Pancreas (tissue), 10 donors: ENCODE results near the gene ARID3A. TPM values are rescaled to one million over a fixed set of nuclear protein-coding genes. Genes with fewer than 3 reads are reported as not detected.
A peak's percentile ranks its signal among the peaks of the same experiment; 100 is the strongest.
"Not testable (repeated sequence)": the region's sequence is repeated elsewhere in the genome, so short reads cannot be mapped to it uniquely, and the experiment has no call there.

Source experiments
- ATAC-seq, 4 donors: fragments of 200-7000 bp; cut with Tn5 transposase; one replicate each; pipeline versions ENCODE4 v1.8.0 to v1.9.1; 2020; ENCODE audit warnings: mild to moderate bottlenecking in 4 of 4, moderate library complexity in 4 of 4
- DNase-seq, 6 donors: peaks; one replicate each; pipeline ENCODE4 v3.0.0-alpha.2; 2020
- FAIRE-seq: peaks from 2 replicates; lab custom pipeline; 2012; peaks lifted over from hg19 to GRCh38; lab: Jason Lieb, UNC
- H3K27ac ChIP-seq, 4 donors: fragments of 200-600 bp; sonication (generic); 1 replicate in 3 of 4; 2 replicates in 1 of 4; pipeline versions ENCODE4 v1.5.0 to v1.8.0; 2020
- H3K27me3 ChIP-seq, 4 donors: fragments of 200-600 bp; one replicate each; pipeline ENCODE4 v1.8.0; 2021
- H3K36me3 ChIP-seq, 3 donors: fragments of 200-600 bp; sonication (generic) in 1 of 3; one replicate each; pipeline versions ENCODE4 v1.5.0 to v1.8.0; 2020 to 2021
- H3K4me1 ChIP-seq, 3 donors: fragments of 200-600 bp; one replicate each; pipeline ENCODE4 v1.8.0; 2021
- H3K4me3 ChIP-seq, 4 donors: fragments of 200-600 bp; sonication (generic) in 2 of 4; one replicate each; pipeline versions ENCODE4 v1.5.0 to v1.8.0; 2020 to 2021
- H3K9me3 ChIP-seq, 4 donors: fragments of 200-600 bp; one replicate each; pipeline ENCODE4 v1.8.0; 2021
- CTCF ChIP-seq, 4 donors: fragments of 200-600 bp; sonication (generic) in 3 of 4; IDR thresholded peaks; one replicate each; pipeline versions ENCODE4 v1.5.0 to v1.8.0; 2021; ENCODE audit warnings: antibody characterized with exemption in 4 of 4
- WGBS, 2 donors: extraction: QIAGEN DNeasy Blood & Tissue Kit; methylation state at CpG; one replicate each; pipeline ENCODE4 v1.1.7; 2013; 5-methylcytosine and 5-hydroxymethylcytosine counted together
- intact Hi-C, 3 donors: fragments of 100-400 bp; cut with DNase I; formaldehyde crosslinking; loops; one replicate each; pipeline versions ENCODE4 v1.11.1 to v1.14.2; 2022
- polyA plus RNA-seq, 2 donors: library from polyadenylated mRNA; stranded (reverse); fragments of 200-250 nt; gene quantifications; one replicate each; pipeline ENCODE4 v1.2.3, GENCODE V29; 2013
- total RNA-seq, 6 donors: library from RNA; stranded (reverse); fragmentation: NEBNext Ultra II Directional in 4 of 6; extraction: Animal tissue kit (Norgen Biotek cat#: 25700) in 4 of 6; gene quantifications; one replicate each; pipeline versions ENCODE4 v1.2.1 to v1.2.4, GENCODE V29; 2021 to 2023
- donor health status: healthy with polysubstance abuse.
- donor health status: DM: no; HTN: no; CAD: no; lungs with moderate emphysema.
- donor health status: DM: no; HTN: no; CAD: no.
- donor health status: control.
- donor health status: control.
- donor health status: Bipolar disorder and iron deficiency.
- donor health status: DM: yes; HTN: yes; CAD: no.
- donor health status: DM: no; HTN: no; CAD: no.
- donor health status: DM: no; HTN: no; CAD: no.
- donor health status: DM: yes; HTN: yes; CAD: no.

ARID3A gene
- total and polyA plus RNA-seq, 8 donors: 4.6 to 8.5 (median 7.1) TPM

- peak in 2 of 6 donors; percentile 42 to 78 for DNase-seq
- H3K36me3 ChIP-seq: peaks cover 0 to 2% (median 0%) of the 10 kb centered on the region in 3 donors
- H3K4me3 ChIP-seq: peak overlapping the region in 3 of 4 donors; percentile 76 to 81 (median 81)
- H3K4me1 ChIP-seq: peaks cover 26 to 40% (median 34%) of the 10 kb centered on the region in 3 donors
- no peak for TF ChIP-seq CTCF (IDR thresholded peaks at IDR 0.05)
- no peaks in the 10 kb centered on the region for H3K27me3 ChIP-seq
- intact Hi-C loops: no loop called here
- no peak for ATAC-seq
- no peak for FAIRE-seq
- no peak overlapping the region for H3K27ac ChIP-seq
- WGBS, 2 donors: 20 to 33% methylated on average over 17 of the region's 17 CpGs
- H3K9me3 ChIP-seq: no peaks in the 10 kb centered on the region
Observed at GRCh38 chr19:1018932-1019615, 93.2 kb downstream of the ARID3A start.

DNA sequence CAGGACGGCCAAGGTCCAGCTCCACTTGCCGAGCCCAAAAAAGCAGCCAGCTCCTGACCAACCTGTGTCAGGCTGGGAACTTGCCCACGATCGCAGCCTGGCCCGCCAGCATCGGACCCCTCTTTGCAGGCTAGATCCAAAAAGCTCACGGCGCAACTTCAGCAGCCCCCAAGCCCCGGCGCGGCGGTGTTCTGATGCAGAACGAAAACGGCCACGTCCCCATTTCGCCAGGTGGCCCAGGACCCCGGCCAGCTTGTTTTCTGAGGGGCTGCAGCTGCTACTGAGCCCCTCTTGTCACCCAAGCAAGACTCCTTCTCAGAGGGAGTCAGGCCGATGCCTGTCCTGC lies 93.8 kb downstream of the ARID3A start:
- FAIRE-seq (no peak), DNase-seq (peak in 2 of 6 donors; percentile 47 to 81), ATAC-seq (no peak)
- Histone ChIP-seq H3K27ac (peak overlapping the region in 2 of 4 donors; percentile 17 to 35), H3K4me3 (peak overlapping the region; percentile 64 to 81 (median 78)), H3K36me3 (no peaks in the 10 kb centered on the region), H3K9me3 (no peaks in the 10 kb centered on the region), H3K4me1 (peaks cover 26 to 40% (median 34%) of the 10 kb centered on the region in 3 donors), H3K27me3 (no peaks in the 10 kb centered on the region)
- intact Hi-C loops: no loop called here
- no peak for TF ChIP-seq CTCF (IDR thresholded peaks at IDR 0.05)
- 30 to 36% methylated on average over 18 of the region's 18 CpGs for WGBS, 2 donors

- no peak for TF ChIP-seq CTCF (IDR thresholded peaks at IDR 0.05)
- Histone ChIP-seq H3K4me3 (peak overlapping the region; percentile 64 to 81 (median 78)), H3K4me1 (peaks cover 26 to 40% (median 34%) of the 10 kb centered on the region in 3 donors), H3K27me3 (no peaks in the 10 kb centered on the region), H3K9me3 (no peaks in the 10 kb centered on the region), H3K36me3 (no peaks in the 10 kb centered on the region), H3K27ac (peak overlapping the region; percentile 76 to 93 (median 88))
- intact Hi-C loops: no loop called here
- no peak for FAIRE-seq
- ATAC-seq: no peak
- peak in 4 of 6 donors; percentile 59 to 88 (median 68) for DNase-seq
- 1 to 3% methylated on average over 55 to 60 of the region's 60 CpGs for WGBS, 2 donors
Observed at GRCh38 chr19:1019980-1020867, 94.4 kb downstream of the ARID3A start.

DNA sequence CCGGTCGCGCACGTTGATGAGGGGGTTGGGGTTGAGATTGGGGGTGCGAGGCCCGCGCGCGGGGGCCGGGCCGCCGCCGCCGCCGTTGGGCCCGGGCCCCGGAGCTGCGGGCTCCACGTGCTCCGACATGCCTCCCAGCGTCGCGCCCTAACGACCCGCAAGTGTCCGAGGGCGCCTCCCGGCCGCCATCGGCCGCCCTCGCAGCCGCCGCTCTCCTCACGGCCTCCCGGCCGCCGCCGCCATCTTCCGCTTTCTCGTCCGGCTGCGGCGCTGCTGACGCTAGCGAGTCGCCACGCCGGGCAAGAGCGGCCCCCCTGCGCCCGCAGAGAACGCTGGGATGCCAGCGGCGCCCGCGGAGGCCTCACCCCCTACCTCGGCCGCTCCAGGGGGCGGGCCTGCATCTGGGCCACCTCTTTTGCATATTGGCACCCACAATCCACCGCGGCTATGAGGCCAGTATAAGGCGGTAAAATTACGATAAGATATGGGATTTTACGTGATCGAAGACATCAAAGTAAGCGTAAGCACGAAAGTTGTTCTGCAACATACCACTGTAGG lies 95.1 kb downstream of the ARID3A start, which contains the start of gene TMEM259:
TSS of gene TMEM259 (minus strand) at position 256 of the 558 bp plus-strand sequence. CDS start at position 129, 127 bp downstream.
- no peaks in the 10 kb centered on the region for H3K27me3 ChIP-seq
- no peaks in the 10 kb centered on the region for H3K36me3 ChIP-seq
- intact Hi-C loops: no loop called here
- no peak for FAIRE-seq
- peak; percentile 96 to 99 (median 98) for DNase-seq
- no peak for TF ChIP-seq CTCF (IDR thresholded peaks at IDR 0.05)
- peak within 1 kb of the TSS; percentile 76 to 93 (median 88) for H3K27ac ChIP-seq
- 0 to 1% methylated on average over 41 to 68 of the region's 68 CpGs for WGBS, 2 donors
- peak within 1 kb of the TSS; percentile 64 to 81 (median 78) for H3K4me3 ChIP-seq
- H3K4me1 ChIP-seq: peaks cover 26 to 38% (median 34%) of the 10 kb centered on the region in 3 donors
- ATAC-seq: peak; percentile 86 to 94 (median 90)
- no peaks in the 10 kb centered on the region for H3K9me3 ChIP-seq

GRCh38 chr19:1023883-1024188 lies 98.0 kb downstream of the ARID3A start:
- H3K9me3 ChIP-seq, ATAC-seq, H3K27ac ChIP-seq, H3K36me3 ChIP-seq, H3K27me3 ChIP-seq, H3K4me3 ChIP-seq, FAIRE-seq, DNase-seq, intact Hi-C loops: not testable (repeated sequence)
- WGBS, 2 donors: 76 to 85% methylated on average over 5 of the region's 5 CpGs
- H3K4me1 ChIP-seq: peaks cover 0 to 11% (median 8%) of the 10 kb centered on the region in 3 donors

DNA sequence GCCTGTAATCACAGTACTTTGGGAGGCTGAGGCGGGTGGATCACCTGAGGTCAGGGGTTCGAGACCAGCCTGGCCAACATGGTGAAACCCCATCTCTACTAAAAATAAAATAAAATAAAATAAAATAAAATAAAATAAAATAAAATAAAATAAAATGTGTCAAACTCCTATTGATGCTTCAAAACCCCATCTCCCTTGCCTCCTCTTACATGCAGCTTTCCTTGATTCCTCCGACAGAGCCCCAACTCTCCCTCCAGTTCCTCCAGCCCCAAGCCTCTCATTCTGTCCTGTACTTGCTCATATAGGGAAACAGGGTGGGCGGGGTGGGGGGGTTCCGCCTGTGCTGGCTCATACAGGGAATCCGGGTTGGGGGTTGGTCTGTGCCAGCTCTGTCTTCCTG lies 99.2 kb downstream of the ARID3A start:
- H3K4me3 ChIP-seq, ATAC-seq, H3K27ac ChIP-seq, FAIRE-seq, intact Hi-C loops, H3K4me1 ChIP-seq, H3K36me3 ChIP-seq, DNase-seq, H3K9me3 ChIP-seq, H3K27me3 ChIP-seq: not testable (repeated sequence)
- WGBS, 2 donors: 78 to 84% methylated on average over 6 of the region's 6 CpGs
